CD4-positive, alpha-beta T cell treated with Interleukin-6 at 100 ng/mL for 8 hours (primary cell): Measurements from ENCODE around the gene ZNF423.

Experiments used
- DNase-seq: peaks from one replicate; pipeline ENCODE4 v3.0.0-alpha.2; 2020; ENCODE audit warnings: mixed read lengths, low spot score

ZNF423 gene

DNA sequence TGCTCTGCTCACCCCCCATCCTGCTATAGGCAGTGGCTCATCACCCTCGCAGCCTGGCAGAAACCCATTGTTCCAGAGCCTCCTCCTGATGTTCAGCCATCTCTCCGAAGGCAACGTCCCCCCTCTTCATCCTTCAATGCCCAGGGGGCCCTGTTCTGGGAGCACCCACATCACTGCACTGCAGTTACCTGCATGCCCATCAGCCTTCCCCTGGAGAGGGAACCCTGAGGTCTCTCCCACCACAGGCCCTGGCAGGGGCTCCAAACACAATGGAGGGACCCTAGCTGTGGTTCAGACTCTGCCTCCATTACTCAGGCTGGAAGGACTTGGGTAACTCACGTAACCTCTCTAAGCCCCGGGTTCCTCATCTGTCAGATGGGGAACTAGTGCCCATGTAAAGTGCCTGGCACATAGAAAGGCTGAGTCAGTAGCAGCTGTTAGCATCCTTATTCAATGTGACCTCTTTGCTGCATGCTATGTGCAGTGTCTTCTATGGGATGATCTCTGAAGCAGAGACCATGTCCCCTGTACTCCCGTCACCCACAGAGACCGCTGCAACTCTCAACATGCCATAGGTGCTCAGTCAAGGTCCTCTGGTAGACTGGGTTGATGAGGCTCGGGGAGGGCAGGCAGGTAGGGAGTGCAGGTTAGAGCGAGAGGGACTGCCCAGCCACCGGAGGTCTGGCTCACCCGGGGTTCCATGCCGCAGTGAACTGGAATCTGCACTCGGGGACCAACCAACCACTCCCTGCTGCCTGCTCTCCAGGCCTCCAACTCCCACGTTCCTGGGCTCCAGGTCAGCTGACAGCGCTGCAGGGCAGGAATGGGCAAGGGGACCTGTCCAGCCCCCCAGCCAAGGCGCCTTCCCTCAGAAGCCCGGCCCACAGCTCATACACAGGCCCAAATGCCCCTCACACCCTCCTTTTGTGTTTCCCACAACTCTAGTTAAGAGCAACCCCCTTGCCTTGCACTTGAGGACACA is 233.2 kb downstream of the ZNF423 start:
- DNase-seq, result no peak

DNA sequence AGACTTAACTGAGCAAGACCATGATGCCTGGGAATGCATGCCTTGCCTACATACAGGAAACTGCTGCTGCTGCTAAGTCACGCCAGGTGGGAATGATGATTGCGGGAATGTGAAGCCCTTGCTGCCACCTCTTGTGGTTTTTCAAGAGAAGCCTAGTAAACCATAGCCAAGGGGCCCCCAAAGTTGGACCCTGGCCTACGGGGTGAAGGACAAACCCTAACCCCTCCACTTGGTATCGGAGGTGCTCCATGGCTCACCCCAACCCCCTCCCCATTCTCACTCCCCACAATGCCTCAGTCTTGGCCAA is 233.9 kb downstream of the ZNF423 start:
- DNase-seq, result no peak

DNA sequence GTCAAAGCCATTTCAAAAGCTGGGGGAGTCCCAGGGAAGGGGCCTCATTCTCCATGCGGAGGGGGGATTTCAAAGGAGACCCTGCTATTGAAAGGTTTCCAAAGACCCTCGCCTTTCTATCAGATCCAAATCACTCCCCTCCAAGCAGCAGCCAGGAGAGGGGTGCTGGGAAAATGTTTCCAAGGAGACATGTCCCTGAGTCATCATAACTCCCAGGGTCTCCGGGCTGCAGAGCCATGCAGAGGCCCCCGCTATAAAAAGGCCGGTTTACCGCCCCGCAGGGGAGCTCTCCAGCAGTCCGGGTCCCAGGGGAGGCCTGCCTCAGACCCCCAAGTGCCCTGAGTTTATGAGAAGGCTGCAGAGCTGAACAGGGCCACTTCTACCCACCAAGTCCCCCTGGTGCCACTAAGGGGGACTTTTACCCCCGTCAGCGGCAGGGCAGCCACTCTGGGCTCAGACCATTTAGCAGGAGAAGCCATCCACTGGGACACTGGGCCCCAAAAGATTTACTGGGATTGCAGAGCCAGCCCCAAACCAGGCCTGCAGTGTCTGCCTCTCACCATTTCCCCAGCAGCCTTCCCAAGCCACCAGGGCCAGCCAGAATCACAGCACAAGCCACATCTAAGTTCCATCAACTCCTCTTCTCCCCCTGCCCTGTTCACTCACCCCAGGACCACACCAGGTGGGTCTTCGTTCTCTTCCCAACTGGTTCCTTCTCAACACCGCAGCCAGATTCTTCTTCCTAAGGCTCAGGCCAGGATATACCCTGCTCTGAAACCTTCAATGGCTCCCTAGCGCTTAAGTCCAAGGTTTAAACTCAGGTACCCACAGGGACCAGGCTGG is 234.4 kb downstream of the ZNF423 start:
- DNase-seq, result no peak

DNA sequence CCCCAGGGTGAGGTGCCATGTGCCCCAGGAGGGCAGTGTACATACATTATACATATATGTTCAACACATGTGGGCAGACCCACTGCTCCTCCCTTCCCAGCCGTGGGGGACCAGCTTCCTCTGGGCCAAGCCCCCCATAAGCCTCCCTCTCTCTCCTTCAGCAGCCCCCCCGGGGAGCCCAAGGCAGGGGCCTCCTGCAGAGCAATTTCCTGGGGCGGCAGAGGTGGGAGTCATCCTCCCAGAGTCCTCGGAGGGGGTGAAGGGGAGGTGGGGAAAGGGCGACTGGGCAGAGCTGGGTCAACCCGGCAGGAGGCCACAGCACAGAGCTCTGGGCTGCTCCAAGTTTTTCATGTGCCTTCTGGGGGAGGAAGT is 235.1 kb downstream of the ZNF423 start:
- no peak for DNase-seq

- no peak for DNase-seq
Measured at GRCh38 chr16:49620158-49620868, 235.6 kb downstream of the ZNF423 start.

- no peak for DNase-seq
Measured at GRCh38 chr16:49619811-49620157, 236.1 kb downstream of the ZNF423 start.

GRCh38 chr16:49618955-49619354 is 237.0 kb downstream of the ZNF423 start:
- DNase-seq, result no peak

- DNase-seq, result no peak
Measured at GRCh38 chr16:49617710-49618330, 238.1 kb downstream of the ZNF423 start.

- no peak for DNase-seq
Measured at GRCh38 chr16:49617016-49617629, 238.8 kb downstream of the ZNF423 start.

DNA sequence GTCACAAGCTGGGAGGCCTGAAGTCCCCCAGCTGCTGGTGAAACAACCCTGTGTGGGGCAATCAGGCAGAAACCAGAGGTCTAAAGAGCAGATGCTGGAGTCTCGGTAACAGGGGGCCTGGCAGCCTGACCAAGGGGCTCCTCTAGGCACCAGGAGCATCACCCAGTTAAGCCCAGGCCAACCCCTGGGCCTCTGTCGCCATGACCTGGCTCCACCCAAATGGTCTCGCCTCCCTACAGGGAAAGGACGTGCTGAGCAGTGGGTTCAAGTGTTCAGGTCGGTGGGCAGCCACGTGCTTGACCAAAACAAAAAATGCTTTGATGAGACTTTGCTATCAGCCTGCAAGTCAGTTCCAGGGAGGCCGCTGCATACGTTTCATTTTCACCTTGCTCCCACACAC is 240.3 kb downstream of the ZNF423 start:
- DNase-seq, result no peak

GRCh38 chr16:49610983-49611382 is 244.9 kb downstream of the ZNF423 start:
- no peak for DNase-seq

DNA sequence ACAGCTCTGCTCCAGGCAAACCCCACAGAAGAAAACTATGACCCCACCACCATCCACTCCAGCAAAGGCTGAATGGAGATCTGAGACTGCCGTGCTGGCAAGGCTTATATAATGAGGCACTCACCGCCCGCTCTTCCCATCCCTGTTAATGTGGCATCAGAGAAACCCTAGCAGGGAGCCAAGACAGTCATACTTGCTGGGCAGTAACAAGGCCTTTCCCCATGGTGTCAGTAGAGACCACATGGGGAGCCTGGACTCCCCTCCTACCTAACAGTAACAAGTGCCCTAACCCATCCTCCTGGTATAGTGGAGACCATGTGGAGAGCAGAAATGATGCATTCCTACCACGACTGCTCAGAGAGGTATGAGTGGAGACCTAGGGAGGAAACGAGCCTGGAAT is 247.1 kb downstream of the ZNF423 start:
- DNase-seq, result no peak

- DNase-seq, result no peak
Measured at GRCh38 chr16:49608098-49608497, 247.8 kb downstream of the ZNF423 start.

GRCh38 chr16:49605536-49606254 is 250.2 kb downstream of the ZNF423 start:
- no peak for DNase-seq

DNA sequence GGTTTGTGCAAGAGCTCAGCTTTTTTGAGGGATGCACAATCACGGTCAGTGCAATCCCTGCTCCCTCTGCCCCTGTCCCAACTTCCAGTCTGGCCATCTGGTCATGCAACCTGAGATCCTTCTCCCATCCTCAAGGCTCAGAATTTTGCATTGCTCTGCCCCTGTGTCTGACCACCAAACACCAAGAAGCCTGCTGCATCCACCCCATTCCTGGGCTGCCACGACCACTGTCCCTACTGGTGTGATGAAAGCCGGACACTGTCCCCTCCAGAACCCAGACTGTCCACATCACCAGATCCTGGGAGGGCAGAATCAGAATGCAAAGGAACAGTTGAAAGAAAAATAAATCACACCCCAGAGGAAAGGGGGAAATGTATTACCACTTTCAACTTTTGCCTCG is 251.3 kb downstream of the ZNF423 start:
- no peak for DNase-seq

GRCh38 chr16:49603956-49604355 is 252.0 kb downstream of the ZNF423 start:
- no peak for DNase-seq

- no peak for DNase-seq
Measured at GRCh38 chr16:49602976-49603310, 253.0 kb downstream of the ZNF423 start.

- DNase-seq, result no peak
Measured at GRCh38 chr16:49602201-49602975, 253.5 kb downstream of the ZNF423 start.

DNA sequence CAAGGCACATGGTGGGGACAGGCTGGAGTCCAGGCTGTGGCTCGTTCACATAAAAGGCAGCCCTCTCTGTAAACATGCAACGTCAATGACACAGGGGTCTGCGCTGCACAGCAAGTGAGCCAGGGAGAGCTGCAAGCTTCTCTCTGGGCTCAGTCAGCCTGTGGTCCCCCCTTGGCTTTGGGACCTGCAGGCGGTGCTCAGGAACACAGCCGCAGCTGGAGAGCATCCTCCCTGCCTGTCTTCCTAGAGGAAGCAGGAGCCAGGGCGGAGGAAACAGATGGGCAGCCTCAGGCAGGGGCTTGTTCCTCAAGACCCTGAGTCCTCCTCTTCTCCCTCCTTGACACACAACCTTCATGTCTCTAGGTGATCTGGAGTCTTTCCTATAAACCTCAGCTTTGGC is 254.3 kb downstream of the ZNF423 start:
- DNase-seq, result no peak

GRCh38 chr16:49600976-49601375 is 254.9 kb downstream of the ZNF423 start:
- no peak for DNase-seq
